Prostate gland (tissue), 2 donors: ENCODE measurements around the gene NFYC.

Experiments used
- POLR2A ChIP-seq: fragments of 450-650 bp; IDR thresholded peaks from one replicate; pipeline ENCODE4 v1.6.1; 2016; ENCODE audit warnings: antibody characterized with exemption, mild to moderate bottlenecking
- TF ChIP-seq, protein P1 (sequence below), 4 experiments: fragments of 200-600 bp in 2 of 4; fragments of 450-650 bp in 2 of 4; sonication (generic) in 2 of 4; IDR thresholded peaks; 1 replicate in 3 of 4; 2 replicates in 1 of 4; pipeline ENCODE4 v1.5.1; 2016 to 2019; ENCODE audit warnings: antibody characterized with exemption in 4 of 4, mild to moderate bottlenecking in 2 of 4, moderate library complexity in 2 of 4

DNA sequence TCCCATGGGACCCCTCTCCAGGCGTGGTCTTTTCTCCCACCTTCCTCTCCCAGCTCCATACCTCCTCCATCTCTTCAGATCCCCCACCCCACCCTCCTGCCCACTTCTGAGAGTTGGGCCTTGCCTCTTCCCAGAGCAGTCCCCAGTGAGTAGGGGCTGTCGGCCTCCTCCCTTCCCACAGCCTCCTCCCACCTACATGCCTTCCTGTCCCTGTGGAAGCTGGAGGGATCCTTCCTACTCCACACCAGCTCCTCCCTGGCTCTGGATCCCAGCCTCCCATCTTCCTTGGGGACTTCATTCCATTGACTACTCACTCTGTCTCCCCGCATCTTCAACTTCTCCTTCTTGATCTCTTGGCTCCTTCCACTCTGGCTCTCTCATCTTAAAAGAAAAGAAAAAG is 116.9 kb downstream of the NFYC start:
- no peak for TF ChIP-seq POLR2A
- TF ChIP-seq, protein P1, sequence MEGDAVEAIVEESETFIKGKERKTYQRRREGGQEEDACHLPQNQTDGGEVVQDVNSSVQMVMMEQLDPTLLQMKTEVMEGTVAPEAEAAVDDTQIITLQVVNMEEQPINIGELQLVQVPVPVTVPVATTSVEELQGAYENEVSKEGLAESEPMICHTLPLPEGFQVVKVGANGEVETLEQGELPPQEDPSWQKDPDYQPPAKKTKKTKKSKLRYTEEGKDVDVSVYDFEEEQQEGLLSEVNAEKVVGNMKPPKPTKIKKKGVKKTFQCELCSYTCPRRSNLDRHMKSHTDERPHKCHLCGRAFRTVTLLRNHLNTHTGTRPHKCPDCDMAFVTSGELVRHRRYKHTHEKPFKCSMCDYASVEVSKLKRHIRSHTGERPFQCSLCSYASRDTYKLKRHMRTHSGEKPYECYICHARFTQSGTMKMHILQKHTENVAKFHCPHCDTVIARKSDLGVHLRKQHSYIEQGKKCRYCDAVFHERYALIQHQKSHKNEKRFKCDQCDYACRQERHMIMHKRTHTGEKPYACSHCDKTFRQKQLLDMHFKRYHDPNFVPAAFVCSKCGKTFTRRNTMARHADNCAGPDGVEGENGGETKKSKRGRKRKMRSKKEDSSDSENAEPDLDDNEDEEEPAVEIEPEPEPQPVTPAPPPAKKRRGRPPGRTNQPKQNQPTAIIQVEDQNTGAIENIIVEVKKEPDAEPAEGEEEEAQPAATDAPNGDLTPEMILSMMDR (IDR thresholded peaks at IDR 0.05) = no peak
